Spinal cord (tissue), 10 donors: ENCODE results near the gene FOXL3. TPM values are rescaled to one million over a fixed set of nuclear protein-coding genes. Genes with fewer than 3 reads are reported as not detected.
"Not testable (repeated sequence)": the region's sequence is repeated elsewhere in the genome, so short reads cannot be mapped to it uniquely, and the experiment has no call there.

Experiments used
- DNase-seq, 6 donors: peaks; one replicate each; pipeline versions ENCODE4 v3.0.0 to v3.0.0-alpha.2; 2013 to 2015; ENCODE audit warnings: low spot score in 6 of 6, low read depth in 4 of 6
- H3K27ac ChIP-seq: one replicate; pipeline ENCODE4 v1.5.1; 2013; ENCODE audit warnings: low read depth, low read length, control low read depth
- H3K27me3 ChIP-seq: one replicate; pipeline ENCODE4 v1.6.1; 2013; ENCODE audit warnings: low read length; ENCODE audit not compliant: control insufficient read depth, insufficient read depth
- H3K36me3 ChIP-seq: one replicate; pipeline ENCODE4 v1.6.1; 2013; ENCODE audit warnings: low read length; ENCODE audit not compliant: control insufficient read depth, insufficient read depth
- H3K4me1 ChIP-seq: one replicate; pipeline ENCODE4 v1.6.1; 2013; ENCODE audit warnings: low read length; ENCODE audit not compliant: control insufficient read depth, insufficient read depth
- H3K4me3 ChIP-seq: one replicate; pipeline ENCODE4 v1.5.1; 2013; ENCODE audit warnings: low read depth, low read length, control low read depth
- H3K9me3 ChIP-seq: one replicate; pipeline ENCODE4 v1.6.1; 2013; ENCODE audit warnings: low read length; ENCODE audit not compliant: control insufficient read depth, insufficient read depth
- WGBS: methylation state at CpG from one replicate; pipeline ENCODE4 v1.1.5; 2013; ENCODE audit warnings: missing lambda C conversion rate; ENCODE audit not compliant: insufficient coverage; 5-methylcytosine and 5-hydroxymethylcytosine counted together
- long read RNA-seq, 4 donors: transcript quantifications; one replicate each; lab custom pipeline, GENCODE V29; 2026
- polyA plus RNA-seq, 2 donors: library from polyadenylated mRNA; unstranded; fragments of 120-200 nt; gene quantifications; one replicate each; pipeline ENCODE4 v1.2.1, GENCODE V29; 2013; ENCODE audit not compliant: insufficient read length in 2 of 2
- total RNA-seq, 2 donors: library from RNA; depleted of rRNA in 1 of 2; stranded (reverse); fragments of 120-200 nt in 1 of 2; fragments of >200 nt in 1 of 2; gene quantifications; one replicate each; pipeline versions ENCODE4 v1.2.3 to v1.2.4, GENCODE V29; 2013 to 2014
- donor health status: healthy.

Gene FOXL3
- total RNA-seq, result under 1 TPM in 1 of 2 donors, not detected in 1; 0.33 TPM
- not detected for polyA plus RNA-seq
- long read RNA-seq, donor 1, result 0 reads
- long read RNA-seq, donor 2, result 0 reads
- long read RNA-seq, donor 3, result 0 reads
- long read RNA-seq, donor 4, result 0 reads

DNA sequence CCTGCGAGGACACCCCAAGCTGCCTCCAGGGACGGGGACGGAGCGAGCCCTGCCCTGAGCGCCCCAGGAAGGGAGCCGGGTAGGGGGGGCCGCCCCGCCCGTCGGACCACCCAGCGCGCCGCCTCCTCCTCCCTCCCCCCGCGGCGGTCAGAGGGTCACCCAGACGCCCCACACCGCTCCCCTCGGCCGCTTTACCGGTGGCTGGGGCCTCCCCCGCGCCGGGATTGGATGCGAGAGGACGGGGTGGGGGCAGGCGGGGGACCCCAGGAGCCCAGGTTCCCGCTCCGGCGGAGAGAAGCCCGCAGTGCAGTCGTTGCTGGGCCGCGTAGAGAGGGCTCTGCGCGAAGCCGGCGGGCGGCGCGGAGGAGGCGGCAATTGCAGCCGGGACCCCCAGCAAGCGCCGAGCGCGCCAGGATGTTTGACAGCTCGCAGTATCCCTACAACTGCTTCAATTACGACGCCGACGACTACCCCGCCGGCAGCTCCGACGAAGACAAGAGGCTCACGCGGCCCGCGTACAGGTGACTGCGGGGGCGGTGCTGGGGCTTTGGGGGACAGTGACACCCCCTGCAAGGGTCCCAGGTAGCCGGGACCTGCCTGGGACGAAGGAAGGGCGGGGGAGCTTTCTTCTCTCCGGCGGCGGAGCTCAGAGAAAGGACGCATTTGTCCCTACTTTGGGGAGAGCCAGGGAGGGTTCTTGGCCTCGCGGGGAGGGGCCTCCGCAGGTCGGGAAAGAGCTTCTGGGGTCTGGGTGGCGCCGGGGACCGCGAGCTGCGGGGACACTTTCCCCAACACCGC, at the start of gene FOXL3:
TSS of gene FOXL3 (plus strand) at position 415 of the 798 bp plus-strand sequence. CDS start at position 415, 0 bp downstream.
- Histone ChIP-seq H3K4me1 (peaks cover 18% of the 10 kb centered on the region), H3K4me3 (no peak within 1 kb of the TSS), H3K36me3 (no peaks in the 10 kb centered on the region), H3K27me3 (peaks cover 64% of the 10 kb centered on the region), H3K27ac (no peak within 1 kb of the TSS), H3K9me3 (no peaks in the 10 kb centered on the region)
- DNase-seq, result no peak
- WGBS, result under 1% methylated on average over 77 of the region's 79 CpGs

GRCh38 chr7:240887-241421, 49.0 kb upstream of the FOXL3 start:
- Histone ChIP-seq H3K27ac (no peak overlapping the region), H3K27me3 (no peaks in the 10 kb centered on the region), H3K4me1 (peaks cover 14% of the 10 kb centered on the region), H3K4me3 (no peak overlapping the region), H3K9me3 (no peaks in the 10 kb centered on the region), H3K36me3 (peaks cover 54% of the 10 kb centered on the region)
- WGBS, result 41% methylated on average over 16 of the region's 16 CpGs
- DNase-seq, result peak in 1 of 6 donors; percentile 45

- Histone ChIP-seq H3K4me1 (peaks cover 8% of the 10 kb centered on the region), H3K36me3 (peaks cover 54% of the 10 kb centered on the region), H3K27me3 (no peaks in the 10 kb centered on the region), H3K9me3 (no peaks in the 10 kb centered on the region), H3K4me3 (no peak overlapping the region), H3K27ac (no peak overlapping the region)
- WGBS, result 94% methylated on average over 13 of the region's 13 CpGs
- DNase-seq, result no peak
These were observed 48.5 kb upstream of the FOXL3 start for GRCh38 chr7:241513-241912.

DNA sequence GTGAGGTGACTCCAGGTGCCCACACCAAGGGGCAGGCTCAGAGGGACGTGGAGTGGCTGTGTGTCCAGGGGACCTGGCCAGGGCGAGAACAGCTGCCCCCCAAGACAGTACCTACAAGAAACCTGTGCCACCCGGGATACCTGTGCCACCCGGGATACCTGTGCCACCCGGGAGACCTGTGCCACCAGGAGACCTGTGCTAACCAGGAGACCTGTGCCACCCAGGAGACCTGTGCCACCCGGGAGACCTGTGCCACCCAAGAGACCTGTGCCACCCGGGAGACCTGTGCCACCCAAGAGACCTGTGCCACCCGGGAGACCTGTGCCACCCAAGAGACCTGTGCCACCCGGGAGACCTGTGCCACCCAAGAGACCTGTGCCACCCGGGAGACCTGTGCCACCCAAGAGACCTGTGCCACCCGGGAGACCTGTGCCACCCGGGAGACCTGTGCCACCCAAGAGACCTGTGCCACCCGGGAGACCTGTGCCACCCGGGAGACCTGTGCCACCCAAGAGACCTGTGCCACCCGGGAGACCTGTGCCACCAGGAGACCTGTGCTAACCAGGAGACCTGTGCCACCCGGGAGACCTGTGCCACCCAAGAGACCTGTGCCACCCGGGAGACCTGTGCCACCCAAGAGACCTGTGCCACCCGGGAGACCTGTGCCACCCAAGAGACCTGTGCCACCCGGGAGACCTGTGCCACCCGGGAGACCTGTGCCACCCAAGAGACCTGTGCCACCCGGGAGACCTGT, 47.0 kb upstream of the FOXL3 start:
- not testable (repeated sequence) for H3K9me3 ChIP-seq, H3K4me3 ChIP-seq, H3K27ac ChIP-seq, H3K4me1 ChIP-seq, H3K27me3 ChIP-seq, DNase-seq
- H3K36me3 ChIP-seq, result peaks cover 61% of the 10 kb centered on the region
- 87% methylated on average over 4 of the region's 21 CpGs for WGBS

GRCh38 chr7:243580-243978, 46.4 kb upstream of the FOXL3 start:
- not testable (repeated sequence) for H3K4me1 ChIP-seq, H3K9me3 ChIP-seq, H3K4me3 ChIP-seq, DNase-seq, H3K27me3 ChIP-seq, H3K27ac ChIP-seq
- H3K36me3 ChIP-seq, result peaks cover 66% of the 10 kb centered on the region
- WGBS, result no CpG with 5 or more reads among the region's 10 CpGs

DNA sequence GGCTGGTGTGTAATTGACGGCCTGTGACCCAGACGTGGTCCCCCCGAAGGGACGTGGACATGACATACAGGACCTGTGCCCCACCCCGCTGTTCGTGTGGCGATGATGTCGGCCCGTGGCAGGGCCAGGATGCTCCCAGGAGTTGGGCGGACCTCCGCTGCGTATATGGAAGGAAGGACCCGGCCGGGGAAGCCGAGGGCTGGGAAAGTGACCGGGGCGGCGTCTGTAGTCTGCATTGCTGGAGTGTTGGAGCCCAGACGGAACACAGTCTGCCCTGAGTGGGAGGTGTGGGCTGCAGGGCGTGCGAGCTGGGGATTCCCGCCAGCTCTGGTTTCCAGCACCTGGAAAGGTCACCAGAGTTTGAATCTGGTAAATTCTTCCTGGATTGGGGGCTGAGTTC, 45.0 kb upstream of the FOXL3 start:
- Histone ChIP-seq H3K27me3 (no peaks in the 10 kb centered on the region), H3K36me3 (peaks cover 80% of the 10 kb centered on the region), H3K27ac (no peak overlapping the region), H3K9me3 (no peaks in the 10 kb centered on the region), H3K4me3 (no peak overlapping the region), H3K4me1 (peaks cover 12% of the 10 kb centered on the region)
- no peak for DNase-seq
- 94% methylated on average over 22 of the region's 22 CpGs for WGBS

DNA sequence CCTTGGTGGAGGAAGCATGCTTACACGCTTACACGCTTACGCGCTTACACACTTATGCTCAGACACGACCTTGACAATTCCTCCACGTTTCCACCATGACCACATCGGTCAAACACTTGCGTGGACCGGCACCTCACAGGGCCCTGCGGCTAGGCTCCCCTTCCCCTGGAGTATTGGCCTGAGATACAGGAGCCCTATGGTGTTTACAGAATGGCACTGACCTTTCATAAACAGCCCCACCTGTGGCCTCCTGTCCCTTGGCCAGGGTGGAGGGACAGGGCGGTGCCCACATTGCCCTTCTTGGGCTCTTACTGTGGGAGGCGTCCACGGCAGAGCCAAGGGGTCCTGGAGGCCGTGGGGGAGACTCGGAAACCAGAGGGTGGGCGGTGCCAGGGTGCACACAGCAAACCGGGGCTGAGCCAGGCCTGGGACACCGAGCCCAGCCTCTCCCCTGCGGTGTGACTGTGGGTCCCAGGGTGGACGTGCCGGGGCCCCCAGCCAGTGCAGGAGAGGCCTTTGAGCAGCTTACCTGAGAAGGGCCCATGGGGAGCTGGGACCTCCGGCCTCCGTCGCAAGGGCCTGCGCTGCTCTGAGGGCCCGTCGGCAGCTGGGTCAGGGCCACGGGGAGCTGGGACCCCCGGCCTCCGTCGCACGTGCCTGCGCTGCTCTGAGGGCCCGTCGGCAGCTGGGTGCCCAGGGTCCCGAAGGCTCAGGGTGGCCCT, 44.2 kb upstream of the FOXL3 start:
- peaks cover 15% of the 10 kb centered on the region for H3K4me1 ChIP-seq
- no peak overlapping the region for H3K4me3 ChIP-seq
- no peak for DNase-seq
- WGBS, result 92% methylated on average over 33 of the region's 36 CpGs
- no peaks in the 10 kb centered on the region for H3K27me3 ChIP-seq
- H3K27ac ChIP-seq, result no peak overlapping the region
- H3K9me3 ChIP-seq, result no peaks in the 10 kb centered on the region
- H3K36me3 ChIP-seq, result peaks cover 85% of the 10 kb centered on the region

GRCh38 chr7:246451-246850, 43.5 kb upstream of the FOXL3 start:
- Histone ChIP-seq H3K27ac (no peak overlapping the region), H3K27me3 (no peaks in the 10 kb centered on the region), H3K4me3 (no peak overlapping the region), H3K9me3 (no peaks in the 10 kb centered on the region), H3K4me1 (peaks cover 10% of the 10 kb centered on the region), H3K36me3 (peaks cover 88% of the 10 kb centered on the region)
- WGBS, result 85% methylated on average over 19 of the region's 22 CpGs
- no peak for DNase-seq

DNA sequence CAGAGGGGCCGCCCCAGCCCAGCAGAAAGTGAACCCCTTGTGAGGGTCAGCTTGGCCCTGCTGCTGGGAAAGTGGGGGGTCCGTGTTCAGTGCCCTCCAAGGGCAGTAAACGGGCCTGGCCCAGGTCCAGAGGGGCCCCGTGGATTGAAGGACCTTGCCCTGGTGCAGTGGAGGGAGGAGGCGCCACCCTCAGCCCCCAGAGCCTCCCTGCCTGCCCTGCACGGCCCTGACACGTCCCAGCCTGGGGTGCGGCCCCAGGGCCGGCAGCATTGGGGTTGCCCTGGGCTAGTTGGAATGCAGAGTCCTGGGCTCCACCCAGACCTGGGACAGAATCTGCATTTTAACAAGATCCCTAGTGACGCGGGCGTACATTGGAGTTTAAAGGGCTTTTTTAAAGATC, 42.8 kb upstream of the FOXL3 start:
- Histone ChIP-seq H3K27me3 (no peaks in the 10 kb centered on the region), H3K9me3 (no peaks in the 10 kb centered on the region), H3K36me3 (peaks cover 88% of the 10 kb centered on the region), H3K27ac (no peak overlapping the region), H3K4me1 (peaks cover 10% of the 10 kb centered on the region), H3K4me3 (no peak overlapping the region)
- no peak for DNase-seq
- WGBS, result 80% methylated on average over 9 of the region's 12 CpGs
